IMR-90 (cell line): ENCODE measurements around the gene HELZ. TPM values are rescaled to one million over a fixed set of nuclear protein-coding genes. Genes with fewer than 3 reads are reported as not detected.

ENCODE experiments used
- ATAC-seq: fragments of 200-7000 bp; cut with Tn5 transposase; 2 replicates; pipeline ENCODE4 v1.9.1; 2020; ENCODE audit warnings: low read depth, mild to moderate bottlenecking, moderate library complexity
- BruUV-seq: library from RNA; stranded (reverse); fragments of 400-500 nt; replicated peaks from 2 replicates; lab custom pipeline; 2021; lab: Mats Ljungman, UMichigan
- CTCF ChIA-PET: fragments of 300-600 bp; formaldehyde crosslinking; extraction: SDS; loops from one replicate; lab custom pipeline; 2021; ENCODE audit warnings: antibody characterized with exemption; lab: Yijun Ruan, JAX
- POLR2A ChIA-PET: fragments of 300-600 bp; sonication (Branson Sonifier 250); formaldehyde crosslinking; loops from one replicate; lab custom pipeline; 2022; ENCODE audit warnings: antibody characterized with exemption; ENCODE audit not compliant: unreplicated experiment; lab: Charles Lee
- DNase-seq: peaks from one replicate; pipeline ENCODE4 v3.0.0; 2013
- H2AFZ ChIP-seq: replicated peaks from 2 replicates; pipeline ENCODE3; 2013; ENCODE audit warnings: low read length, mild to moderate bottlenecking; ENCODE audit not compliant: poor library complexity
- H2AK5ac ChIP-seq: 2 replicates; pipeline ENCODE4 v1.6.1; 2013; ENCODE audit warnings: low read depth, low read length, inconsistent platforms
- H2AK9ac ChIP-seq: replicated peaks from 2 replicates; pipeline ENCODE3; 2013; ENCODE audit warnings: mild to moderate bottlenecking, low read depth, low read length, moderate library complexity; ENCODE audit not compliant: poor library complexity
- H2BK120ac ChIP-seq: 2 replicates; pipeline ENCODE4 v1.6.1; 2013; ENCODE audit warnings: low read depth, low read length, inconsistent platforms
- H2BK15ac ChIP-seq: 3 replicates; pipeline ENCODE4 v1.6.1; 2013; ENCODE audit warnings: low read depth, low read length, inconsistent platforms
- H2BK20ac ChIP-seq: 2 replicates; pipeline ENCODE4 v1.6.1; 2013; ENCODE audit warnings: low read depth, mild to moderate bottlenecking, inconsistent platforms, low read length, moderate library complexity
- H2BK5ac ChIP-seq: 2 replicates; pipeline ENCODE4 v1.6.1; 2013; ENCODE audit warnings: mild to moderate bottlenecking, low read depth, low read length, inconsistent platforms; ENCODE audit not compliant: poor library complexity, severe bottlenecking
- H3K14ac ChIP-seq: replicated peaks from 2 replicates; pipeline ENCODE4 v1.6.1; 2013; ENCODE audit warnings: low read depth, low read length, inconsistent platforms
- H3K18ac ChIP-seq: 2 replicates; pipeline ENCODE4 v1.6.1; 2013; ENCODE audit warnings: low read depth, low read length, control low read depth
- H3K23ac ChIP-seq: 2 replicates; pipeline ENCODE4 v1.6.1; 2013; ENCODE audit warnings: low read depth, low read length, inconsistent platforms
- H3K27ac ChIP-seq: 2 replicates; pipeline ENCODE4 v1.5.1; 2013; ENCODE audit warnings: mild to moderate bottlenecking, control low read depth, low read length; ENCODE audit not compliant: insufficient read depth
- H3K27me3 ChIP-seq: 2 replicates; pipeline ENCODE4 v1.6.1; 2013; ENCODE audit warnings: low read length; ENCODE audit not compliant: control insufficient read depth, insufficient read depth
- H3K36me3 ChIP-seq: 2 replicates; pipeline ENCODE4 v1.6.1; 2013; ENCODE audit warnings: low read length, mixed read lengths; ENCODE audit not compliant: control insufficient read depth, insufficient read depth
- H3K4ac ChIP-seq: 2 replicates; pipeline ENCODE4 v1.6.1; 2013; ENCODE audit warnings: low read depth, low read length, inconsistent platforms
- H3K4me1 ChIP-seq: 2 replicates; pipeline ENCODE4 v1.6.1; 2013; ENCODE audit warnings: low read length, mixed read lengths; ENCODE audit not compliant: control insufficient read depth, insufficient read depth
- H3K4me2 ChIP-seq: 2 replicates; pipeline ENCODE4 v1.6.1; 2013; ENCODE audit warnings: low read depth, mild to moderate bottlenecking, control low read depth, low read length, moderate library complexity
- H3K4me3 ChIP-seq: 2 replicates; pipeline ENCODE4 v1.5.1; 2013; ENCODE audit warnings: low read depth, mild to moderate bottlenecking, control low read depth, low read length, moderate library complexity; ENCODE audit not compliant: insufficient read depth
- H3K56ac ChIP-seq: 2 replicates; pipeline ENCODE4 v1.6.1; 2013; ENCODE audit warnings: low read length, inconsistent platforms; ENCODE audit not compliant: insufficient read depth; ENCODE audit errors: extremely low read depth
- H3K79me1 ChIP-seq, 2 experiments: 2 replicates each; pipeline ENCODE4 v1.6.1; 2013; ENCODE audit warnings: low read length in 2 of 2, inconsistent platforms in 1 of 2, low read depth in 1 of 2
- H3K9ac ChIP-seq: 2 replicates; pipeline ENCODE4 v1.6.1; 2013; ENCODE audit warnings: low read depth, low read length, control low read depth
- H3K9me1 ChIP-seq: 2 replicates; pipeline ENCODE4 v1.6.1; 2013; ENCODE audit warnings: low read length, inconsistent platforms; ENCODE audit not compliant: insufficient read depth
- H3K9me3 ChIP-seq: 2 replicates; pipeline ENCODE4 v1.6.1; 2013; ENCODE audit warnings: low read length; ENCODE audit not compliant: control insufficient read depth, insufficient read depth
- H4K20me1 ChIP-seq: 2 replicates; pipeline ENCODE4 v1.6.1; 2013; ENCODE audit warnings: low read length, inconsistent platforms; ENCODE audit not compliant: insufficient read depth
- H4K5ac ChIP-seq: 2 replicates; pipeline ENCODE4 v1.6.1; 2013; ENCODE audit warnings: mild to moderate bottlenecking, low read depth, low read length, control low read depth
- H4K8ac ChIP-seq, 2 experiments: 2 replicates each; pipeline ENCODE4 v1.6.1; 2013; ENCODE audit warnings: low read depth in 2 of 2, low read length in 2 of 2, control low read depth in 1 of 2, inconsistent platforms in 1 of 2
- H4K91ac ChIP-seq: 2 replicates; pipeline ENCODE4 v1.6.1; 2013; ENCODE audit warnings: low read depth, low read length, inconsistent platforms; ENCODE audit not compliant: insufficient read depth
- FOS ChIP-seq: fragments of 150-350 bp; IDR thresholded peaks from 2 replicates; pipeline ENCODE4 v1.6.1; 2016; ENCODE audit warnings: low read depth, low read length
- MAZ ChIP-seq: IDR thresholded peaks from 2 replicates; pipeline ENCODE4 v1.6.1; 2012; ENCODE audit warnings: low read depth, mild to moderate bottlenecking, low read length, improper control_type of control experiment, moderate library complexity, borderline replicate concordance
- RAD21 ChIP-seq: IDR thresholded peaks from 2 replicates; pipeline ENCODE4 v1.6.1; 2012; ENCODE audit warnings: low read length, improper control_type of control experiment
- RCOR1 ChIP-seq: IDR thresholded peaks from 2 replicates; pipeline ENCODE4 v1.6.1; 2012; ENCODE audit warnings: mild to moderate bottlenecking, low read length, improper control_type of control experiment; ENCODE audit not compliant: insufficient replicate concordance
- WGBS, 2 experiments: methylation state at CpG; one replicate each; pipeline versions ENCODE4 v1.1.5 to v1.1.7; 2013; ENCODE audit warnings: missing lambda C conversion rate in 2 of 2; ENCODE audit not compliant: insufficient read length in 1 of 2; ENCODE audit errors: extremely low coverage in 2 of 2; 5-methylcytosine and 5-hydroxymethylcytosine counted together
- dilution Hi-C: fragments of 300-500 bp; cut with HindIII; formaldehyde crosslinking; loops from one replicate; pipeline ENCODE4 v1.14.3; 2018; ENCODE audit warnings: low sequenced_read_pairs; ENCODE audit not compliant: unreplicated experiment
- in situ Hi-C: fragments of 300-500 bp; cut with MboI; formaldehyde crosslinking; loops from 3 replicates; pipeline ENCODE4 v1.14.3; 2019; ENCODE audit warnings: low sequenced_read_pairs, inconsistent platforms, mixed read lengths
- intact Hi-C: fragments of 100-400 bp; cut with micrococcal nuclease; formaldehyde crosslinking; loops from 2 replicates; pipeline ENCODE4 v1.10.0; 2022
- polyA plus RNA-seq, 3 experiments: library from polyadenylated mRNA; depleted of rRNA; stranded (reverse); fragments of >200 nt; gene quantifications; 2 replicates each; pipeline ENCODE4 v1.2.3, GENCODE V29; 2012; ENCODE audit warnings: low replicate concordance in 1 of 3
- total RNA-seq: library from RNA; depleted of rRNA; stranded (reverse); fragments of >200 nt; gene quantifications from 2 replicates; pipeline ENCODE4 v1.2.3, GENCODE V29; 2012
- TF ChIP-seq, protein P1 (sequence below): fragments of 150-350 bp; IDR thresholded peaks from 2 replicates; pipeline ENCODE4 v1.6.1; 2016; ENCODE audit warnings: low read depth, mild to moderate bottlenecking, low read length, moderate library complexity, borderline replicate concordance
- TF ChIP-seq, protein P2 (sequence below): fragments of 150-350 bp; IDR thresholded peaks from 2 replicates; pipeline ENCODE4 v1.6.1; 2017; ENCODE audit warnings: mild to moderate bottlenecking, antibody characterized with exemption, low read length, low read depth

HELZ gene
- total and polyA plus RNA-seq, 2 of the 4 experiments (the other 2 are of a cell fraction) = 8.0 to 60.6 TPM

DNA sequence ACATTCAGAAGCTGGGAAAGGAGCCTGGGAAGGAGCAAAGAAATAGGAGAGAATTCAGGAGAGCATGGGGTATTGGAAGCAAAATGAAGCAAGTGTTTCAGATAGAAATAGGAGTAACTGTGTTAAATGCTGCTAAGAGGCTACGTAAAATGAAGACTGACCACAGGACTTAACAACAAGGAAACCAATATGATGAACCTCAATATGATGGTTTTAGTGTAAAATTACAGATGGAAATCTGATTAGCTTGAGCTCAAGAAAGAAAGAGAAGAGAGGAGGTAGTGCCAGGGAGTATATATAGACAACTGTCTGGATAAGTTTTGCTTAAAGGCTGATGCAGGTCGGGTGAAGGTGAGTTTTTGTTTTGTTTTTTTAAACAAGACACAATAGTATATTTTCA lies 92.2 kb downstream of the HELZ start:
- H4K20me1 ChIP-seq = peaks cover 4% of the 10 kb centered on the region; the same call in 1 of the 2 replicates
- BruUV-seq = no TSS peak
- no peak for DNase-seq

More for the DNA sequence above, 92.2 kb downstream of the HELZ start:
- no CpG with 5 or more reads among the region's 2 CpGs for WGBS, 2 experiments
- H4K91ac ChIP-seq = no peak overlapping the region
- H3K27me3 ChIP-seq = no peaks in the 10 kb centered on the region
- H2BK15ac ChIP-seq = no peak overlapping the region
- H3K4ac ChIP-seq = no peak overlapping the region
- CTCF ChIA-PET = interaction anchor here (0.6 kb wide), 1 partner anchor 20 kb away, joined by 5 read pairs; no protein-coding TSS in a partner anchor
- H3K27ac ChIP-seq = no peak overlapping the region
- dilution Hi-C loops (no loop called here), in situ Hi-C loops (no loop called here), intact Hi-C loops (no loop called here)
- H3K9me1 ChIP-seq = peaks cover 3% of the 10 kb centered on the region
- TF ChIP-seq, protein P1, sequence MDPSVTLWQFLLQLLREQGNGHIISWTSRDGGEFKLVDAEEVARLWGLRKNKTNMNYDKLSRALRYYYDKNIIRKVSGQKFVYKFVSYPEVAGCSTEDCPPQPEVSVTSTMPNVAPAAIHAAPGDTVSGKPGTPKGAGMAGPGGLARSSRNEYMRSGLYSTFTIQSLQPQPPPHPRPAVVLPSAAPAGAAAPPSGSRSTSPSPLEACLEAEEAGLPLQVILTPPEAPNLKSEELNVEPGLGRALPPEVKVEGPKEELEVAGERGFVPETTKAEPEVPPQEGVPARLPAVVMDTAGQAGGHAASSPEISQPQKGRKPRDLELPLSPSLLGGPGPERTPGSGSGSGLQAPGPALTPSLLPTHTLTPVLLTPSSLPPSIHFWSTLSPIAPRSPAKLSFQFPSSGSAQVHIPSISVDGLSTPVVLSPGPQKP = no peak
- TF ChIP-seq, protein P2, sequence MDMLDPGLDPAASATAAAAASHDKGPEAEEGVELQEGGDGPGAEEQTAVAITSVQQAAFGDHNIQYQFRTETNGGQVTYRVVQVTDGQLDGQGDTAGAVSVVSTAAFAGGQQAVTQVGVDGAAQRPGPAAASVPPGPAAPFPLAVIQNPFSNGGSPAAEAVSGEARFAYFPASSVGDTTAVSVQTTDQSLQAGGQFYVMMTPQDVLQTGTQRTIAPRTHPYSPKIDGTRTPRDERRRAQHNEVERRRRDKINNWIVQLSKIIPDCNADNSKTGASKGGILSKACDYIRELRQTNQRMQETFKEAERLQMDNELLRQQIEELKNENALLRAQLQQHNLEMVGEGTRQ = no peak
- no peak for TF ChIP-seq RCOR1
- TF ChIP-seq FOS = no peak
- TF ChIP-seq RAD21 = no peak
- no peak for TF ChIP-seq MAZ
- no peak overlapping the region for H3K4me3 ChIP-seq
- no peak overlapping the region for H3K56ac ChIP-seq
- H2BK20ac ChIP-seq = no peak overlapping the region
- peaks cover 6 to 25% of the 10 kb centered on the region in 2 experiments; a peak in 3 of 4 replicates for H3K79me1 ChIP-seq
- H2AK9ac ChIP-seq = no peak overlapping the region
- H3K18ac ChIP-seq = no peak overlapping the region
- no peak overlapping the region for H4K8ac ChIP-seq
- H2AFZ ChIP-seq = no peak overlapping the region
- no peak for ATAC-seq
- peaks cover 6% of the 10 kb centered on the region for H3K4me1 ChIP-seq
- H3K23ac ChIP-seq = no peak overlapping the region
- H4K5ac ChIP-seq = no peak overlapping the region
- no peak overlapping the region for H3K9ac ChIP-seq
- no peak overlapping the region for H3K4me2 ChIP-seq
- H2BK120ac ChIP-seq = no peak overlapping the region
- no peaks in the 10 kb centered on the region for H3K9me3 ChIP-seq
- POLR2A ChIA-PET = no interaction called here
- no peak overlapping the region for H2AK5ac ChIP-seq
- no peak overlapping the region for H3K14ac ChIP-seq
- H2BK5ac ChIP-seq = no peak overlapping the region
- peaks cover 15% of the 10 kb centered on the region for H3K36me3 ChIP-seq
